Measurements from ENCODE around the gene SLC7A6. TPM values are rescaled to one million over a fixed set of nuclear protein-coding genes. Genes with fewer than 3 reads are reported as not detected.
A peak's percentile ranks its signal among the peaks of the same experiment; 100 is the strongest.

Gene SLC7A6
- total RNA-seq, 4 donors from 2014 or later = 20.6 to 145 (median 31.4) TPM

DNA sequence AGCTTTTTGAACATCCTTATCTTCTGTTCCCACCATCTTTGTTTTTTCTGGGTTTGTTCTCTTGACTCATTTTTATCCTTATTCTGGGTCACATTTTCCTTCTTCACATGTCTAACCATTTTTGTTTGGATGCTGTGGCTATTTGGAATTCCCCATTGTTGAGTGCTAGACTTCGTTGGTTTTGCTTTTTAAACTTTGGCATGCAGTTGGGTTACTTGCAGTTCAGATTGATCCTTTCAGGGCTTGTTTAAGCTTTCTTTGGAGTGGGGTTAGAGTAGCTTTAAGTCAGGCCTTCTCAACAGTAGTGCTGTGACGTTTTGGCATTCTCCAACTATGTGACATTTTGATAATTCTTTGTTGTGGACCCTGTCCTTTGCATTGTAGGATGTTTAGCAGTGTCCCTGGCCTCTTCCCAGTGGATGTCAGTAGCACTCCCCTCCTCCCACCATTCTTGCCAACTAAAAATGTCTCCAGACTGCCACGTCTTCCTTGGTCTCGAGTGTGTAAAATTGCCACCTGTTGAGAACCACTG is 67.6 kb downstream of the SLC7A6 start:
- Histone ChIP-seq H3K27me3 (no peaks in the 10 kb centered on the region), H3K9me3 (no peaks in the 10 kb centered on the region), H3K4me3 (no peak overlapping the region), H3K4me1 (peaks cover 0 to 15% (median 5%) of the 10 kb centered on the region in 4 donors), H3K36me3 (peaks cover 0 to 6% (median 0%) of the 10 kb centered on the region in 4 donors), H3K27ac (peak overlapping the region; percentile 24 to 61 (median 52))
- WGBS, 2 donors (ENCODE audit: low coverage in 1 of 2) = 36 to 40% methylated on average over 2 to 4 of the region's 4 CpGs
- TF ChIP-seq POLR2AphosphoS5 (IDR thresholded peaks at IDR 0.05) (no peak), POLR2A (IDR thresholded peaks at IDR 0.05) (no peak), EP300 (IDR thresholded peaks at IDR 0.05; ENCODE audit: low read depth) (no peak)
- TF ChIP-seq, protein P1, sequence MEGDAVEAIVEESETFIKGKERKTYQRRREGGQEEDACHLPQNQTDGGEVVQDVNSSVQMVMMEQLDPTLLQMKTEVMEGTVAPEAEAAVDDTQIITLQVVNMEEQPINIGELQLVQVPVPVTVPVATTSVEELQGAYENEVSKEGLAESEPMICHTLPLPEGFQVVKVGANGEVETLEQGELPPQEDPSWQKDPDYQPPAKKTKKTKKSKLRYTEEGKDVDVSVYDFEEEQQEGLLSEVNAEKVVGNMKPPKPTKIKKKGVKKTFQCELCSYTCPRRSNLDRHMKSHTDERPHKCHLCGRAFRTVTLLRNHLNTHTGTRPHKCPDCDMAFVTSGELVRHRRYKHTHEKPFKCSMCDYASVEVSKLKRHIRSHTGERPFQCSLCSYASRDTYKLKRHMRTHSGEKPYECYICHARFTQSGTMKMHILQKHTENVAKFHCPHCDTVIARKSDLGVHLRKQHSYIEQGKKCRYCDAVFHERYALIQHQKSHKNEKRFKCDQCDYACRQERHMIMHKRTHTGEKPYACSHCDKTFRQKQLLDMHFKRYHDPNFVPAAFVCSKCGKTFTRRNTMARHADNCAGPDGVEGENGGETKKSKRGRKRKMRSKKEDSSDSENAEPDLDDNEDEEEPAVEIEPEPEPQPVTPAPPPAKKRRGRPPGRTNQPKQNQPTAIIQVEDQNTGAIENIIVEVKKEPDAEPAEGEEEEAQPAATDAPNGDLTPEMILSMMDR (IDR thresholded peaks at IDR 0.05) = no peak
- in situ Hi-C loops (cut with MboI; ENCODE audit: low pct_ligation_motif_present in 1 of 4, low pct_unique_long_range_greater_than_20kb in 1 of 4, low sequenced_read_pairs in 3 of 4) (loop anchor here in 2 of 4 donors (5.0 kb wide), 1 partner anchor 75 kb away; no protein-coding TSS in a partner anchor), intact Hi-C loops (cut with DNase I; ENCODE audit: low total_unique reads) (no loop called here)
- no peak for DNase-seq

DNA sequence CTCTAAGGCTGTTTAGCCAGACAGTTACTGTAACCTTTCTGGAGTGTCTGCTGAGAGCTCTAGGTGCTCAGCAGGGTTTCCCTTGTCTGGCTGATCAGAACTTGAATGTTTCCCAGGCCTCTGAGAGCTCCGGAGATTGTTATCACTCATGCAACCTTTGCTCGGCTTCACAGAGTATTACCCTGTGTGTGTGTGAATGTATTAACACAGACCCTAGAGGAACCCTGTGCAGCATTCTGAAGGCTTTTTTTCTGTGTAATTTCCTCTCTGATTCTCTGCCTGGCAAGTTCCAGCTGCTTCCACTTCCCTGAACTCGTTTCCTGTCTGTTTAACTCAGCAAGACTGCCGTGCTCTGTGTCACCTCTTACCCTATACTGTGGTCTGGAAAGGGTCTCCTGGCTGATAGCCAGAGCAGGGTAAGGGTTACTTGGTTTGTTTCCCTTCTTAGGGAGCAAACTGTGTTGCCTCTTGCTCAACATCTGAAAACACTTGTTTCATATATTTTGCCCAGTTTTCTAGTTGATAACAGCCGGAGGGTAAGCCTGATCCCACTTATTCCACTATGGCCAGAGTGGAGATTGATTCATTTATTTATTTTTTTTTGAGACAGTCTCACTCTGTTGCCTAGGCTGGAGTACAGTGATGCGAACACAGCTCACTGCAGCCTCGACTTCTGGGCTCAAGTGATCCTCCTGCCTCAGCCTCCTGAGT is 68.2 kb downstream of the SLC7A6 start:
- 47 to 64% methylated on average over 4 to 7 of the region's 7 CpGs for WGBS, 2 donors (ENCODE audit: low coverage in 1 of 2)
- peak; percentile 37 for DNase-seq
- in situ Hi-C loops (cut with MboI; ENCODE audit: low pct_ligation_motif_present in 1 of 4, low pct_unique_long_range_greater_than_20kb in 1 of 4, low sequenced_read_pairs in 3 of 4) (loop anchor here in 2 of 4 donors (5.0 kb wide), 1 partner anchor 75 kb away; no protein-coding TSS in a partner anchor), intact Hi-C loops (cut with DNase I; ENCODE audit: low total_unique reads) (no loop called here)
- H3K4me1 ChIP-seq = peaks cover 0 to 15% (median 5%) of the 10 kb centered on the region in 4 donors
- peak overlapping the region; percentile 24 to 61 (median 52) for H3K27ac ChIP-seq
- H3K9me3 ChIP-seq = no peaks in the 10 kb centered on the region
- TF ChIP-seq EP300 (IDR thresholded peaks at IDR 0.05; ENCODE audit: low read depth) (no peak), POLR2AphosphoS5 (IDR thresholded peaks at IDR 0.05) (no peak), POLR2A (IDR thresholded peaks at IDR 0.05) (no peak)
- TF ChIP-seq, protein P1 (IDR thresholded peaks at IDR 0.05) = no peak
- H3K36me3 ChIP-seq = peaks cover 0 to 12% (median 2%) of the 10 kb centered on the region in 4 donors
- H3K4me3 ChIP-seq = no peak overlapping the region
- no peaks in the 10 kb centered on the region for H3K27me3 ChIP-seq

DNA sequence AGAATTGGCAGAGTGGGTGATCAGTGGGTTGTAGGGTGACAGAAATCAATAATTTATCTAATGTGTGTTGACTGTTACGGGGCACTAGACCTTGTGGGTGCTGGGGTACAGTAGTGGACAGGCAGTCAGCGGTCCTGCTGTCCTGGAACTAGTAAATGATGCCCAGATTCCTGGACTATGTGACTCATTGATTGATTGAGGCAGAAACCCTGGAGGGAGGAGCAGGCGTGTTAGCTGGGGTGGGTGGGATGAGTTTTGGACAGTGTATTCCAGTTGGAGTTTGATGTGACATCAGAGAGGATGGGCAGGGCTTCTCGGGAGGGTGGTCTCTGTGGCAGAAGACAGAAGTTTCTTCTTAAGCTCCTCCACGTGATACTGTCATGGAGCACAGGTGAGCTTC is 70.8 kb downstream of the SLC7A6 start:
- in situ Hi-C loops (cut with MboI; ENCODE audit: low pct_ligation_motif_present in 1 of 4, low pct_unique_long_range_greater_than_20kb in 1 of 4, low sequenced_read_pairs in 3 of 4) (no loop called here), intact Hi-C loops (cut with DNase I; ENCODE audit: low total_unique reads) (no loop called here)
- TF ChIP-seq POLR2AphosphoS5 (IDR thresholded peaks at IDR 0.05) = no peak
- Histone ChIP-seq H3K4me1 (peaks cover 0 to 15% (median 5%) of the 10 kb centered on the region in 4 donors), H3K36me3 (peaks cover 0 to 20% (median 11%) of the 10 kb centered on the region in 4 donors), H3K9me3 (no peaks in the 10 kb centered on the region), H3K27ac (no peak overlapping the region), H3K27me3 (no peaks in the 10 kb centered on the region), H3K4me3 (no peak overlapping the region)
- 87% methylated on average over 5 of the region's 5 CpGs; no CpG with 5 or more reads in 1 of the 2 donors for WGBS, 2 donors (ENCODE audit: low coverage in 1 of 2)
- DNase-seq = no peak

DNA sequence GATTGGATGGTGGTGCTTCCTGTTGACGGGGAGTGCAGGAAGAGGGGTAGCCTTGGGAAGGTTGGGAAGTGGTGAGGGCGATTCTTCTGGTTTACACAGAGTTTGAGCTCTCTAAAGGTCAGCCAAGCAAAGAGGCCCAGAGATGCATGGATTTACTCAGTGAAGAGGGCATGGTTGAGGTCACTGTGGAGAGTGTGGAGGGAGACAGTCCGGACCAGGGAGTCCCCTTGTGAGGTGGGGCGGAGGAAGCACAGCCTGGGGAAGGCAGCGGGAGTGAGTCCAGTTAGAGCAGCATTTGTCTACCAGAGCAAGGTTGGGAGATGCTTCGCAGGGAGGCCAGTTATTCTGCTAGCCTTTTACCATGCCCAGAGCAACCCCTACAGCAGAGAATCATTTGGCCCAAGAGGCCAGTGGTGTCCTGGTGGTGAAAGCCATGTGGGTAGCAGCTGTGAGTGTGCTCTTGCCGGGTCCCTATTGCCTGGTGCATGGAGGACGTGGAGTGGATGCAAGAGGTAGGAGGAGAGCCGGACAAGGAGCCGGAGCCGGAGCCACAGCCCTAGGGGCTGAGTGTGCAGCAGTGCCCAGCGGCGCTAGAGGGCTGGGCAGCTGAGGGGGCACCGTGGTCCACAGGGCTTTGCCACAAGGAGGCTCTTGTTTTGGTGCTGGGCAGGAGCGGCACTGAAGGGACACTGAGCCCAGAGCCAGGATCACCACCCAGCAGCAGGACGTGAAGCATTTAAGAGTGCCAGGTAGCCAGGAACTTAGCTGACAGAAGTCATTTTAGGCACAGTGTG is 74.2 kb downstream of the SLC7A6 start:
- H3K27me3 ChIP-seq = no peaks in the 10 kb centered on the region
- WGBS, 2 donors (ENCODE audit: low coverage in 1 of 2) = 94 to 96% methylated on average over 4 to 16 of the region's 16 CpGs
- no peak overlapping the region for H3K4me3 ChIP-seq
- peaks cover 0 to 26% (median 11%) of the 10 kb centered on the region in 4 donors for H3K36me3 ChIP-seq
- in situ Hi-C loops (cut with MboI; ENCODE audit: low pct_ligation_motif_present in 1 of 4, low pct_unique_long_range_greater_than_20kb in 1 of 4, low sequenced_read_pairs in 3 of 4) (no loop called here), intact Hi-C loops (cut with DNase I; ENCODE audit: low total_unique reads) (no loop called here)
- DNase-seq = no peak
- no peaks in the 10 kb centered on the region for H3K9me3 ChIP-seq
- no peaks in the 10 kb centered on the region for H3K4me1 ChIP-seq
- H3K27ac ChIP-seq = no peak overlapping the region
- TF ChIP-seq POLR2A (IDR thresholded peaks at IDR 0.05) = no peak
- TF ChIP-seq EP300 (IDR thresholded peaks at IDR 0.05; ENCODE audit: low read depth) = no peak
- TF ChIP-seq, protein P1 (IDR thresholded peaks at IDR 0.05) = no peak

Data from transverse colon (tissue), 4 donors.